ENCODE results near the gene SAMD3.

GRCh38 chr6:130212215-130212874, 10.4 kb downstream of the SAMD3 start:
- no peak for TF ChIP-seq CTCF (IDR thresholded peaks at IDR 0.05; ENCODE audit: insufficient read depth, low read depth, low read length)
- no peak for TF ChIP-seq EZH2 (IDR thresholded peaks at IDR 0.05; ENCODE audit: insufficient read depth, low read length)
